Effector memory CD8-positive, alpha-beta T cell (primary cell): ENCODE measurements around the gene PSEN2.
"Not testable (repeated sequence)": the region's sequence is repeated elsewhere in the genome, so short reads cannot be mapped to it uniquely, and the experiment has no call there.

ENCODE experiments used
- ATAC-seq: fragments of 150-1000 bp; cut with Tn5 transposase; replicated peaks from 2 replicates; pipeline ENCODE4 v1.10.0; 2021; ENCODE audit warnings: mild to moderate bottlenecking, moderate library complexity
- DNase-seq, 3 experiments: peaks; one replicate each; pipeline ENCODE4 v3.0.0; 2021
- H3K27ac Mint-ChIP-seq, 2 donors: one replicate each; pipeline ENCODE4 v1.8.0; 2022; ENCODE audit warnings: mild to moderate bottlenecking in 2 of 2, mixed read lengths in 2 of 2, moderate library complexity in 2 of 2
- H3K27me3 Mint-ChIP-seq, 2 donors: one replicate each; pipeline ENCODE4 v1.8.0; 2022; ENCODE audit warnings: mixed read lengths in 2 of 2
- H3K36me3 Mint-ChIP-seq: one replicate; pipeline ENCODE4 v1.8.0; 2022; ENCODE audit warnings: mild to moderate bottlenecking, moderate library complexity, mixed read lengths; ENCODE audit not compliant: insufficient read depth
- H3K4me1 Mint-ChIP-seq, 2 donors: one replicate each; pipeline ENCODE4 v1.8.0; 2022; ENCODE audit warnings: low read depth in 2 of 2, mixed read lengths in 2 of 2
- H3K4me3 Mint-ChIP-seq, 2 donors: one replicate each; pipeline ENCODE4 v1.8.0; 2022; ENCODE audit warnings: mild to moderate bottlenecking in 2 of 2, mixed read lengths in 2 of 2, moderate library complexity in 2 of 2
- H3K9me3 Mint-ChIP-seq, 2 donors: one replicate each; pipeline ENCODE4 v1.8.0; 2022; ENCODE audit warnings: mixed read lengths in 2 of 2

The PSEN2 gene

GRCh38 chr1:226920446-226920894 is 50.1 kb downstream of the PSEN2 start:
- no peak for DNase-seq
- no peaks in the 10 kb centered on the region for H3K4me1 Mint-ChIP-seq
- H3K9me3 Mint-ChIP-seq: no peaks in the 10 kb centered on the region
- H3K27ac Mint-ChIP-seq: no peak overlapping the region
- no peak overlapping the region for H3K4me3 Mint-ChIP-seq
- no peaks in the 10 kb centered on the region for H3K36me3 Mint-ChIP-seq
- H3K27me3 Mint-ChIP-seq: peaks cover 0 to 12% of the 10 kb centered on the region in 2 donors
- no peak for ATAC-seq

- no peak for ATAC-seq
- Mint-ChIP-seq H3K27ac (no peak overlapping the region), H3K4me3 (no peak overlapping the region), H3K36me3 (no peaks in the 10 kb centered on the region), H3K9me3 (no peaks in the 10 kb centered on the region), H3K27me3 (peaks cover 2 to 13% of the 10 kb centered on the region in 2 donors), H3K4me1 (no peaks in the 10 kb centered on the region)
- no peak for DNase-seq
These were observed 51.1 kb downstream of the PSEN2 start for GRCh38 chr1:226921504-226921903.

- H3K4me1 Mint-ChIP-seq, H3K4me3 Mint-ChIP-seq, DNase-seq, H3K9me3 Mint-ChIP-seq, ATAC-seq, H3K36me3 Mint-ChIP-seq, H3K27ac Mint-ChIP-seq: not testable (repeated sequence)
- H3K27me3 Mint-ChIP-seq: peaks cover 7 to 11% of the 10 kb centered on the region in 2 donors
These were observed 59.1 kb downstream of the PSEN2 start for GRCh38 chr1:226929260-226930111.

GRCh38 chr1:226934483-226935237 is 64.2 kb downstream of the PSEN2 start:
- H3K4me3 Mint-ChIP-seq: no peak overlapping the region
- no peak for ATAC-seq

GRCh38 chr1:226937940-226938725 is 67.7 kb downstream of the PSEN2 start:
- H3K36me3 Mint-ChIP-seq: peaks cover 22% of the 10 kb centered on the region
- ATAC-seq (no peak), DNase-seq (no peak)
- H3K4me1 Mint-ChIP-seq: peaks cover 25 to 35% of the 10 kb centered on the region in 2 donors
- no peaks in the 10 kb centered on the region for H3K27me3 Mint-ChIP-seq
- peak overlapping the region; percentile 97 for H3K27ac Mint-ChIP-seq
- H3K4me3 Mint-ChIP-seq: peak overlapping the region; percentile 86 to 89
- peaks cover 0 to 16% of the 10 kb centered on the region in 2 donors for H3K9me3 Mint-ChIP-seq

More at GRCh38 chr1:226934483-226935237, 64.2 kb downstream of the PSEN2 start:
- peak overlapping the region in 1 of 2 donors; percentile 28 for H3K27ac Mint-ChIP-seq
- H3K36me3 Mint-ChIP-seq: peaks cover 16% of the 10 kb centered on the region
- no peaks in the 10 kb centered on the region for H3K27me3 Mint-ChIP-seq
- peaks cover 6 to 12% of the 10 kb centered on the region in 2 donors for H3K4me1 Mint-ChIP-seq
- DNase-seq: no peak
- peaks cover 0 to 16% of the 10 kb centered on the region in 2 donors for H3K9me3 Mint-ChIP-seq

- Mint-ChIP-seq H3K4me1 (peaks cover 32 to 43% of the 10 kb centered on the region in 2 donors), H3K4me3 (peak overlapping the region; percentile 86 to 89), H3K27me3 (no peaks in the 10 kb centered on the region), H3K36me3 (peaks cover 22% of the 10 kb centered on the region), H3K27ac (peak overlapping the region; percentile 97), H3K9me3 (peaks cover 0 to 16% of the 10 kb centered on the region in 2 donors)
- no peak for ATAC-seq
- no peak for DNase-seq
These were observed 68.6 kb downstream of the PSEN2 start for GRCh38 chr1:226938903-226939437.

- DNase-seq (peak in 2 of 3 experiments; percentile 50 to 59), ATAC-seq (peak; percentile 26)
- peak overlapping the region; percentile 86 to 89 for H3K4me3 Mint-ChIP-seq
- peaks cover 0 to 12% of the 10 kb centered on the region in 2 donors for H3K9me3 Mint-ChIP-seq
- no peaks in the 10 kb centered on the region for H3K27me3 Mint-ChIP-seq
- H3K36me3 Mint-ChIP-seq: peaks cover 22% of the 10 kb centered on the region
- H3K27ac Mint-ChIP-seq: peak overlapping the region; percentile 97
- peaks cover 37 to 49% of the 10 kb centered on the region in 2 donors for H3K4me1 Mint-ChIP-seq
These were observed 69.1 kb downstream of the PSEN2 start for GRCh38 chr1:226939438-226940028.

- Mint-ChIP-seq H3K9me3 (peaks cover 0 to 6% of the 10 kb centered on the region in 2 donors), H3K36me3 (peaks cover 22% of the 10 kb centered on the region), H3K4me3 (peak within 1 kb of the TSS; percentile 86 to 89), H3K27ac (peak within 1 kb of the TSS; percentile 97), H3K4me1 (peaks cover 41 to 49% of the 10 kb centered on the region in 2 donors), H3K27me3 (no peaks in the 10 kb centered on the region)
- peak; percentile 98 for DNase-seq
- peak; percentile 88 for ATAC-seq
These were observed 69.8 kb downstream of the PSEN2 start, which contains the start of gene COQ8A for GRCh38 chr1:226940029-226940805. Gene COQ8A (plus strand): TSS chr1:226940294. CDS start chr1:226961386, 21,092 bp downstream.

GRCh38 chr1:226940806-226941067 is 70.3 kb downstream of the PSEN2 start:
- H3K4me3 Mint-ChIP-seq: peak overlapping the region; percentile 86 to 89
- ATAC-seq (no peak), DNase-seq (no peak)
- H3K36me3 Mint-ChIP-seq: peaks cover 22% of the 10 kb centered on the region
- peak overlapping the region; percentile 97 for H3K27ac Mint-ChIP-seq
- no peaks in the 10 kb centered on the region for H3K27me3 Mint-ChIP-seq
- H3K9me3 Mint-ChIP-seq: peaks cover 0 to under 1% of the 10 kb centered on the region in 2 donors
- peaks cover 42 to 49% of the 10 kb centered on the region in 2 donors for H3K4me1 Mint-ChIP-seq

GRCh38 chr1:226942392-226942791 is 72.0 kb downstream of the PSEN2 start:
- DNase-seq (no peak), ATAC-seq (no peak)
- peak overlapping the region; percentile 59 to 86 for H3K4me3 Mint-ChIP-seq
- H3K27me3 Mint-ChIP-seq: no peaks in the 10 kb centered on the region
- no peaks in the 10 kb centered on the region for H3K9me3 Mint-ChIP-seq
- peaks cover 22% of the 10 kb centered on the region for H3K36me3 Mint-ChIP-seq
- H3K27ac Mint-ChIP-seq: peak overlapping the region in 1 of 2 donors; percentile 79
- peaks cover 49 to 63% of the 10 kb centered on the region in 2 donors for H3K4me1 Mint-ChIP-seq

- no peak overlapping the region for H3K4me3 Mint-ChIP-seq
- peaks cover 51 to 64% of the 10 kb centered on the region in 2 donors for H3K4me1 Mint-ChIP-seq
- DNase-seq (no peak), ATAC-seq (no peak)
- no peaks in the 10 kb centered on the region for H3K27me3 Mint-ChIP-seq
- H3K9me3 Mint-ChIP-seq: no peaks in the 10 kb centered on the region
- peaks cover 22% of the 10 kb centered on the region for H3K36me3 Mint-ChIP-seq
- peak overlapping the region in 1 of 2 donors; percentile 83 for H3K27ac Mint-ChIP-seq
These were observed 72.7 kb downstream of the PSEN2 start for GRCh38 chr1:226943156-226943555.

GRCh38 chr1:226943927-226944326 is 73.5 kb downstream of the PSEN2 start:
- ATAC-seq: no peak
- peaks cover 16% of the 10 kb centered on the region for H3K36me3 Mint-ChIP-seq
- no peak overlapping the region for H3K4me3 Mint-ChIP-seq
- no peak for DNase-seq
- no peaks in the 10 kb centered on the region for H3K27me3 Mint-ChIP-seq
- H3K4me1 Mint-ChIP-seq: peaks cover 53 to 60% of the 10 kb centered on the region in 2 donors
- H3K9me3 Mint-ChIP-seq: no peaks in the 10 kb centered on the region
- H3K27ac Mint-ChIP-seq: peak overlapping the region; percentile 30 to 83
